PC-9 (cell line): ENCODE results near the gene ARHGAP6. TPM values are rescaled to one million over a fixed set of nuclear protein-coding genes. Genes with fewer than 3 reads are reported as not detected.

Experiments
- BruUV-seq: library from RNA; stranded (reverse); fragments of 400-500 nt; replicated peaks from 2 replicates; lab custom pipeline; 2021; lab: Mats Ljungman, UMichigan
- CTCF ChIA-PET: fragments of 300-600 bp; sonication (Branson Sonifier 250); formaldehyde crosslinking; loops from one replicate; lab custom pipeline; 2022; ENCODE audit warnings: antibody characterized with exemption; lab: Charles Lee
- POLR2A ChIA-PET: fragments of 300-600 bp; sonication (Branson Sonifier 250); formaldehyde crosslinking; loops from one replicate; lab custom pipeline; 2022; ENCODE audit warnings: antibody characterized with exemption; ENCODE audit not compliant: unreplicated experiment; lab: Charles Lee
- DNase-seq, 2 experiments: peaks; one replicate each; pipeline versions ENCODE4 v3.0.0 to v3.0.0-alpha.2; 2015 to 2022; ENCODE audit warnings: mixed read lengths in 1 of 2
- H2AFZ ChIP-seq: fragments of 200-600 bp; sonication (generic); 2 replicates; pipeline ENCODE4 v1.8.1; 2017; ENCODE audit warnings: antibody characterized with exemption
- H3F3A ChIP-seq: fragments of 200-600 bp; sonication (generic); 2 replicates; pipeline ENCODE4 v1.8.1; 2017; ENCODE audit warnings: antibody characterized with exemption, mild to moderate bottlenecking, low read depth; ENCODE audit not compliant: insufficient read depth
- H3K27ac ChIP-seq: fragments of 200-600 bp; sonication (generic); 2 replicates; pipeline ENCODE4 v1.6.1; 2016; ENCODE audit warnings: mixed run types
- H3K27me3 ChIP-seq: fragments of 200-600 bp; sonication (generic); 2 replicates; pipeline ENCODE4 v1.6.1; 2016; ENCODE audit warnings: low read depth, mixed run types; ENCODE audit not compliant: insufficient read depth
- H3K36me3 ChIP-seq: fragments of 200-600 bp; sonication (generic); 2 replicates; pipeline ENCODE4 v1.6.1; 2016; ENCODE audit warnings: low read depth, mixed run types
- H3K4me1 ChIP-seq: fragments of 200-600 bp; sonication (generic); replicated peaks from 2 replicates; pipeline ENCODE4 v1.6.1; 2016; ENCODE audit warnings: mixed run types; ENCODE audit not compliant: insufficient read depth
- H3K4me2 ChIP-seq: fragments of 200-600 bp; sonication (generic); 2 replicates; pipeline ENCODE4 v1.6.1; 2017; ENCODE audit warnings: mixed run types
- H3K4me3 ChIP-seq: fragments of 200-600 bp; sonication (generic); 2 replicates; pipeline ENCODE4 v1.6.1; 2016; ENCODE audit warnings: mixed run types
- H3K79me2 ChIP-seq: fragments of 200-600 bp; sonication (generic); 2 replicates; pipeline ENCODE4 v1.6.1; 2017; ENCODE audit warnings: low read depth, mixed run types
- H3K9me2 ChIP-seq: fragments of 200-600 bp; sonication (generic); 2 replicates; pipeline ENCODE4 v1.8.1; 2017; ENCODE audit warnings: mild to moderate bottlenecking; ENCODE audit not compliant: insufficient read depth
- H3K9me3 ChIP-seq: fragments of 200-600 bp; sonication (generic); 2 replicates; pipeline ENCODE4 v1.8.1; 2016; ENCODE audit warnings: low read depth; ENCODE audit not compliant: insufficient read depth
- H4K20me1 ChIP-seq: fragments of 200-600 bp; sonication (generic); 2 replicates; pipeline ENCODE4 v1.8.1; 2017; ENCODE audit not compliant: insufficient read depth
- EZH2 ChIP-seq: fragments of 200-600 bp; sonication (generic); IDR thresholded peaks from 2 replicates; pipeline ENCODE4 v1.8.0; 2017; ENCODE audit warnings: antibody characterized with exemption, low read depth
- intact Hi-C: fragments of 100-400 bp; cut with micrococcal nuclease; formaldehyde crosslinking; loops from one replicate; pipeline ENCODE4 v1.10.0; 2022; ENCODE audit not compliant: unreplicated experiment
- total RNA-seq: library from RNA; stranded (reverse); gene quantifications from 2 replicates; pipeline ENCODE4 v1.2.3, GENCODE V29; 2021
- TF ChIP-seq, protein P1 (sequence below): fragments of 200-600 bp; sonication (generic); conservative IDR thresholded peaks from 2 replicates; pipeline ENCODE4 v1.6.1; 2017; ENCODE audit warnings: mixed run types, antibody characterized with exemption, mild to moderate bottlenecking, moderate library complexity

Gene ARHGAP6
- total RNA-seq, 1 experiment from 2014 or later = not detected

DNA sequence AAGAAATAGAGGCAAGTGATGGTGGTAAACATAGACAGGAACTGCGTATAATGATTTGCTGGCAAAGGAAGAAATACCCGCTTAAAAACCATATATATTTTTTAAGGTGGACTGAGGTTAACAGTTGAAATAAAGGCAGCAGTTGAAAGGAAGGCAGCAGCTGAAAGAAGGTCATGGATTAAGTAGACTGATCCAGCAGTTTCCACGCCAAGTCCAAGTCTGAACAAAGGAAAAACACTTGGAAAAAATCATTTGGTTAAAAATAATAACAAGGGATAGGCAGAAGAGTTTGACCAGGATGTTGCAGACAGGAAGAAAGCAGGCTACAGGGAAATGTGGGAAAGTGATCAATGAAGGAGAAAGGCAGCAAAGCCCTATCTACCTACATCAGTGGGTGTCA, 278.9 kb downstream of the ARHGAP6 start:
- Histone ChIP-seq H3K4me1 (no peaks in the 10 kb centered on the region), H3K79me2 (no peaks in the 10 kb centered on the region), H3K4me3 (no peak overlapping the region), H4K20me1 (no peaks in the 10 kb centered on the region), H3F3A (no peaks in the 10 kb centered on the region), H3K9me2 (no peaks in the 10 kb centered on the region), H3K36me3 (no peaks in the 10 kb centered on the region), H3K4me2 (no peak overlapping the region), H3K27ac (no peak overlapping the region), H2AFZ (no peak overlapping the region), H3K9me3 (no peaks in the 10 kb centered on the region), H3K27me3 (no peaks in the 10 kb centered on the region)
- intact Hi-C loops = no loop called here
- TF ChIP-seq, protein P1, sequence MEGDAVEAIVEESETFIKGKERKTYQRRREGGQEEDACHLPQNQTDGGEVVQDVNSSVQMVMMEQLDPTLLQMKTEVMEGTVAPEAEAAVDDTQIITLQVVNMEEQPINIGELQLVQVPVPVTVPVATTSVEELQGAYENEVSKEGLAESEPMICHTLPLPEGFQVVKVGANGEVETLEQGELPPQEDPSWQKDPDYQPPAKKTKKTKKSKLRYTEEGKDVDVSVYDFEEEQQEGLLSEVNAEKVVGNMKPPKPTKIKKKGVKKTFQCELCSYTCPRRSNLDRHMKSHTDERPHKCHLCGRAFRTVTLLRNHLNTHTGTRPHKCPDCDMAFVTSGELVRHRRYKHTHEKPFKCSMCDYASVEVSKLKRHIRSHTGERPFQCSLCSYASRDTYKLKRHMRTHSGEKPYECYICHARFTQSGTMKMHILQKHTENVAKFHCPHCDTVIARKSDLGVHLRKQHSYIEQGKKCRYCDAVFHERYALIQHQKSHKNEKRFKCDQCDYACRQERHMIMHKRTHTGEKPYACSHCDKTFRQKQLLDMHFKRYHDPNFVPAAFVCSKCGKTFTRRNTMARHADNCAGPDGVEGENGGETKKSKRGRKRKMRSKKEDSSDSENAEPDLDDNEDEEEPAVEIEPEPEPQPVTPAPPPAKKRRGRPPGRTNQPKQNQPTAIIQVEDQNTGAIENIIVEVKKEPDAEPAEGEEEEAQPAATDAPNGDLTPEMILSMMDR = no peak
- TF ChIP-seq EZH2 = no peak
- no TSS peak for BruUV-seq
- no peak for DNase-seq
- ChIA-PET POLR2A (no interaction called here), CTCF (no interaction called here)

GRCh38 chrX:11386001-11386523, 279.7 kb downstream of the ARHGAP6 start:
- Histone ChIP-seq H3F3A (no peaks in the 10 kb centered on the region), H3K9me3 (no peaks in the 10 kb centered on the region), H3K9me2 (no peaks in the 10 kb centered on the region), H2AFZ (no peak overlapping the region), H3K4me1 (no peaks in the 10 kb centered on the region), H3K27ac (no peak overlapping the region), H3K36me3 (no peaks in the 10 kb centered on the region), H3K27me3 (no peaks in the 10 kb centered on the region), H3K79me2 (no peaks in the 10 kb centered on the region), H4K20me1 (no peaks in the 10 kb centered on the region), H3K4me3 (no peak overlapping the region), H3K4me2 (no peak overlapping the region)
- CTCF ChIA-PET = no interaction called here
- DNase-seq = no peak
- POLR2A ChIA-PET = no interaction called here
- TF ChIP-seq EZH2 = no peak
- TF ChIP-seq, protein P1 = no peak
- intact Hi-C loops = no loop called here
- BruUV-seq = no TSS peak

DNA sequence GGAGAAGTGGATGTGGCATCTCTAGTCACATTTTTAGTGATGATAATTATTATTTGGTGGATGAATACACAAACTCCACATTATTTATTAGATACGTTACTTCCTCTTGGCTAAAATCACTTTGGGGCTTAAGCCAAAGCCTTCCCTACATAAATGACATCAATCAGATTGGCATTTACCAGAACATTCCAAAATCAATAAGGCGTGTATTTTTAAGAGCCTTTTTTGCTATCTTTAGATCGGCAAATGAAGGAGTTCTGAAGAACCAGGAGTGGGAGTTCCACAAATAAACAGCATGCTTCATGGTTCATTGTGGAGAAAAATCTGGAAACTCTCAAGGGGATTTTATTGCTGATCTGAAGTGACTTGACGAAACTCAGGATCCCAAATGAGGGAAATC, 282.8 kb downstream of the ARHGAP6 start:
- Histone ChIP-seq H3K27ac (no peak overlapping the region), H3K36me3 (no peaks in the 10 kb centered on the region), H3K9me2 (no peaks in the 10 kb centered on the region), H3K4me2 (no peak overlapping the region), H3K9me3 (no peaks in the 10 kb centered on the region), H3F3A (no peaks in the 10 kb centered on the region), H4K20me1 (no peaks in the 10 kb centered on the region), H3K27me3 (no peaks in the 10 kb centered on the region), H3K4me3 (no peak overlapping the region), H2AFZ (no peak overlapping the region), H3K4me1 (no peaks in the 10 kb centered on the region), H3K79me2 (no peaks in the 10 kb centered on the region)
- no peak for DNase-seq
- no peak for TF ChIP-seq EZH2
- TF ChIP-seq, protein P1 = no peak
- POLR2A ChIA-PET = no interaction called here
- CTCF ChIA-PET = no interaction called here
- intact Hi-C loops = no loop called here
- no TSS peak for BruUV-seq
